AG09309 (cell line): ENCODE data around the gene RAD51.
A peak's percentile ranks its signal among the peaks of the same experiment; 100 is the strongest.

Experiments
- DNase-seq: peaks from one replicate; pipeline ENCODE4 v3.0.0-alpha.2; 2010; ENCODE audit warnings: low read depth
- H3K4me3 ChIP-seq: 2 replicates; pipeline ENCODE4 v1.5.1; 2011; ENCODE audit warnings: mild to moderate bottlenecking, low read depth, low read length, moderate library complexity; ENCODE audit not compliant: control insufficient read depth
- TF ChIP-seq, protein P1 (sequence below): IDR thresholded peaks from 2 replicates; pipeline ENCODE4 v1.5.1; 2011; ENCODE audit warnings: mild to moderate bottlenecking, low read depth, low read length, inconsistent platforms; ENCODE audit not compliant: insufficient read depth, control insufficient read depth; ENCODE audit errors: missing control alignments

Gene RAD51

DNA sequence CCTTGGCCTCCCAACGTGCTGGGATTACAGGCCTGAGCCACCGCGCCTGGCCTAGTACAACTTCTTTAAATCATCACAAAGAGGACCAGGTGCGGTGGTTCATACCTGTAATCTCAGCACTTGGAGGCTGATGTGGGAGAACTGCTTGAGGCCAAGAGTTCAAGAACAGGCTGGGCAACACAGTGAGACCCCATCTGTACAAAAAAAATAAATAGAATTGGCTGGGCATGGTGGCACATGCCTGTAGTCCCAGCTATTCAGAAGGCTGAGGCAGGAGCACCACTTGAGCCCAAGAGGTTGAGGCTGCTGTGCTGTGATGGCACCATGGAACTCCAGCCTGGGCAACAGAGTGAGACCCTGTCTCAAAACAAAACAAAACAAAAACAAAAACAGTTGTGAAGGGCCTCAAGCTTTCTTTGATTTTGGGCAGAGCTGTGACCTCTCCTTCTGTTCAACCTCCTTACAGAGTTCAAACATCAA, 54.2 kb downstream of the RAD51 start:
- no peak overlapping the region for H3K4me3 ChIP-seq
- DNase-seq = no peak
- TF ChIP-seq, protein P1, sequence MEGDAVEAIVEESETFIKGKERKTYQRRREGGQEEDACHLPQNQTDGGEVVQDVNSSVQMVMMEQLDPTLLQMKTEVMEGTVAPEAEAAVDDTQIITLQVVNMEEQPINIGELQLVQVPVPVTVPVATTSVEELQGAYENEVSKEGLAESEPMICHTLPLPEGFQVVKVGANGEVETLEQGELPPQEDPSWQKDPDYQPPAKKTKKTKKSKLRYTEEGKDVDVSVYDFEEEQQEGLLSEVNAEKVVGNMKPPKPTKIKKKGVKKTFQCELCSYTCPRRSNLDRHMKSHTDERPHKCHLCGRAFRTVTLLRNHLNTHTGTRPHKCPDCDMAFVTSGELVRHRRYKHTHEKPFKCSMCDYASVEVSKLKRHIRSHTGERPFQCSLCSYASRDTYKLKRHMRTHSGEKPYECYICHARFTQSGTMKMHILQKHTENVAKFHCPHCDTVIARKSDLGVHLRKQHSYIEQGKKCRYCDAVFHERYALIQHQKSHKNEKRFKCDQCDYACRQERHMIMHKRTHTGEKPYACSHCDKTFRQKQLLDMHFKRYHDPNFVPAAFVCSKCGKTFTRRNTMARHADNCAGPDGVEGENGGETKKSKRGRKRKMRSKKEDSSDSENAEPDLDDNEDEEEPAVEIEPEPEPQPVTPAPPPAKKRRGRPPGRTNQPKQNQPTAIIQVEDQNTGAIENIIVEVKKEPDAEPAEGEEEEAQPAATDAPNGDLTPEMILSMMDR = no peak

DNA sequence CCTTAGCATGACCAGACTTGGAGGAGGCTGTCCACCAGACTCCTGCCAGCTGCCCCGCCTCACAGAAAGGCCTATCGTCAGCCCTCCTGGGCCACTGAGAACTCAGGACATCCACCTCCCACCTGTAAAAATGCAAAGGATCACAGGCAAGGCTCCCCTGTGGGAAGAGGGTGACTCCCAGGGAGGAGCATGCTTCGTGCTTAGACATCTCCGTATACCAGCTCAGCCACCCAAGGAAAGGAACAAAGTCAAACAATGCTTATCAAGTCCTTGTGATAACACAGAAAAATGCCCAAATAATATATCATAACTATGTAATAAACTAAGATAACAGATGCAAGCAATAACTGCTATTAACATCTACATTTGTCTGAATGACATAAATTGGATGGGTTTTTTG, 55.9 kb downstream of the RAD51 start:
- DNase-seq = no peak
- TF ChIP-seq, protein P1 = no peak
- no peak overlapping the region for H3K4me3 ChIP-seq

DNA sequence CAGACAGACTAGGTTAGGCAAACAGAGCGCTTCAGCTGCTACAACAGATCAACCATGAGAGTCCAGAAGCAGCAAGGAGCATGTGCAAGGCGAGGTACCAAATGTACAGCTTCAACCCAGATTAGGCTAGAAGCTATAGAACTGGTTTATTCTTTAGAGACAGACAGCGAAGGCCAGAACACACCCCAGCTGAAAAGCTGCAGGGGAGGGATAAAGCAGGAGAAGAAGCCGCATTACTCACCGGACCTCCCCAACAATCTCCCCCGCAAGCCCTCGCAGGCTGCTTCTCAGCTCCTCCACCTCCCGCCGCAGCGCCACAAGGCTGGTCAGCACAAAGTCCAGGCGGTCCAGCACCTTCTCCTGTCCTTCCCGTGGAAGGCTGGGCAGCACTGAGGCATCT, 56.8 kb downstream of the RAD51 start:
- H3K4me3 ChIP-seq = no peak overlapping the region
- no peak for DNase-seq
- TF ChIP-seq, protein P1 = no peak

DNA sequence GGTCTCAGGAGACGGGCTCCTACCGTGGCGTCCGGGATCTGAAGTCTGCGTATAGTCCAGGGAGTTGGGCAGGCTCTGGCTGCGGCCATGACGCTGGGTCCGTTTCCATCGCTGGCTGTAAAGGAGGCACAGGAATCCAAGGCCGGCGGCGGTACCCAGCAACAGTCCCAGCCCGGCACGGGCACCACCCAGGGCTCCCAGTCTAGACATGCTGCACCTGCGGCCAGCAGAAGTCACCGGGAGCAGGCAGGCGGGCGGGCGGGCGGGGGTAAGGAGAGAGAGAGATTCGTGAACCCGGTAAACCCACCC, 59.6 kb downstream of the RAD51 start:
- H3K4me3 ChIP-seq = peak overlapping the region; percentile 74
- TF ChIP-seq, protein P1 = no peak
- DNase-seq = no peak

DNA sequence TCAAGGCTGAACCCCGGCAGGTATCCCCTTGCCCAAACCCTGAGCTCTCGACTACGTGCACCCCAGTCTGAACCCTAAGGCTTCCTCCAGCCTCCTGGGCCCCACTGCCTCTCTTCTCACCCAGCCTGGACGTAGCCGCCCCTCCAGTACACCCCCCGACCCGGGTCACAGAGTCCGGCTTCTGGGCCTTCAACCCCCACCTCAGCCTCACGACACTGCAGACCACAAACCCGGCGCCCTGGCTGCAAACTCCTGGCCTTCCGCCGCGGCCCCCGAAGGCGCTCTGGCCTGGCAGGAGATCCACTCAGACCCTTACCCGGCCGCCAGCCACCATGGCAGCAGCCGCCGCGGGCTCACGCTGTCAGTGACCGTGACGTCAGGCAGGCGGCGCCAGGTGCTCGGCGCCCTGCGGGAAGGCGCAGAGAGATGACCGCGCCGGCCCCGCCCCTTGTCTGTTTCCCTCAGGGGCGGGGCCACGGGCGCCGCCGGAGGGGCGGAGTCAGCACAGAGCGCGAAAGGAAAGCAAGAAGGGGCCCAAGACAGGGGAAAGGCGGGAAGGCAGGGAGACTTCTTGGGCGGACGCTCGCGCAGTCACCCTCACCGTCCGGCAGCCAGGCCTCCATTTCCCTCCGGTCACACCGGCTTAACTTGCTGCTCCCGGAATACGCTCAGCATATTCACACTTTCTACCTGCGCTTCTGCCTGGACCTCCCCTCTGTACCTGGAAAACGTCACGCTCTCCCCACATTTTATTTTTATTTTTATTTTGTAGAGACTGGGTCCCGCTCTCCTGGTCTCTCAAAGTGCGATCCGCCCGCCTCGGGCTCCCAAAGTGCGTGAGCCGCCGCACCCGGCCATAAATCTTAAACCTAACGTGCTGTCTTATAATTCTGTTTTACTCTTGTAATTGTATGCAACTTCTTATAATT, 60.2 kb downstream of the RAD51 start, which contains the start of gene RMDN3:
TSS of gene RMDN3 (minus strand) at position 372 of the 929 bp plus-strand sequence. CDS start 471 bp downstream, outside the sequence.
- DNase-seq = no peak

DNA sequence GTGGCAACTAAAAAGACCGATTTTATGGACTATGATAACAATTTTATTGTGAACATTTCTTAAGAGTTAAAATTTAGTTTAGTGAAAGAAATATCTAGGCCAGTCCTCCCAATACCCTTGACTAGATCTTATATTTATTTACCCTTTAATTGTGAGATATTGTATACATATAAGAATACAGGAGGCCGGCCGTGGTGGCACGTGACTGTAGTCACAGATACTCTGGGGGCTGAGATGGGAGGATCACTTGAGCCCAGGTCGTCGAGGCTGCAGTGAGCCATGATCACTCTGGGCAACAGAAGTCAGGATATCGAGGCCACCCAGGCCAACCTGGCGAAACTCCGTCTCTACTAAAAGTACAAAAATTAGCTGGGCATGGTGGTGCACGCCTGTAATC, 60.8 kb downstream of the RAD51 start:
- peak overlapping the region; percentile 74 for H3K4me3 ChIP-seq
- DNase-seq = no peak

More for the DNA sequence above, 60.2 kb downstream of the RAD51 start, which contains the start of gene RMDN3:
- H3K4me3 ChIP-seq = peak within 1 kb of the TSS; percentile 74
- TF ChIP-seq, protein P1 = no peak

More for the DNA sequence above, 60.8 kb downstream of the RAD51 start:
- TF ChIP-seq, protein P1 = no peak
